ENCODE data around the gene SYNE1.

DNA sequence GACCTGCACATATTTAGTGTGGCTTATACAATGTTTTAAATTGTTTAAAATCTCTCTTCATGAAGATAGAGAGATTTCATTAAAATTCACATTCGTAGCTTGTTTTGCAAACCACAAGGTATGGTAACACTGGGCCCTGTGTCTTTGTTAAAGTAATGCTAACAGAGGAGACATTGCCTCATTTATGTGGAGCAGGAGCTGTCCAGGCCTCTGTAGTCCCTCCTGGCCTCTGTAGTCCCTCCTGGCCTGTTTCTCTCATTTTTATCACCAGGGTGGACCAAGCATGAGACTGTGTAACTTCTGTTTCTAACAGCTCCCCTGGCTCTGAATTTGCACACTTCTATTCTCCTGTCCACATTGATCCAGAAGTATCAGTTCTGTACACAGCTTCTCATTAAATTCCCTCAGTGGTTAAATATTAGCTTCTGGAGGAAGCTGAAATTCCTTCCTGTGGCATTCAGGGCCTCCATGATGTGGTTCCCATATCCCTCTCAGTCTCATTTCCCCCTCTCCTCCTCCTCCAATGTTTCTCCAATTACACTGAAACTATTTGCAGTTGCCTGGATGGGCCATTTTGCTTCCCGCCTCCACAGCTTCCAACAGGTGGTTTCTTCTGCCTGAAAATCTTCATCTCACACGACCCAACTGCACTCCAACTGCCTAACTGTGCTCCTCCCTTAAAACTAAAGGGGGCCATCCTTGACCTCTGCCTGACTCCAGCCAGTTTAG lies 340.4 kb downstream of the SYNE1 start:
- TF ChIP-seq, protein P1, sequence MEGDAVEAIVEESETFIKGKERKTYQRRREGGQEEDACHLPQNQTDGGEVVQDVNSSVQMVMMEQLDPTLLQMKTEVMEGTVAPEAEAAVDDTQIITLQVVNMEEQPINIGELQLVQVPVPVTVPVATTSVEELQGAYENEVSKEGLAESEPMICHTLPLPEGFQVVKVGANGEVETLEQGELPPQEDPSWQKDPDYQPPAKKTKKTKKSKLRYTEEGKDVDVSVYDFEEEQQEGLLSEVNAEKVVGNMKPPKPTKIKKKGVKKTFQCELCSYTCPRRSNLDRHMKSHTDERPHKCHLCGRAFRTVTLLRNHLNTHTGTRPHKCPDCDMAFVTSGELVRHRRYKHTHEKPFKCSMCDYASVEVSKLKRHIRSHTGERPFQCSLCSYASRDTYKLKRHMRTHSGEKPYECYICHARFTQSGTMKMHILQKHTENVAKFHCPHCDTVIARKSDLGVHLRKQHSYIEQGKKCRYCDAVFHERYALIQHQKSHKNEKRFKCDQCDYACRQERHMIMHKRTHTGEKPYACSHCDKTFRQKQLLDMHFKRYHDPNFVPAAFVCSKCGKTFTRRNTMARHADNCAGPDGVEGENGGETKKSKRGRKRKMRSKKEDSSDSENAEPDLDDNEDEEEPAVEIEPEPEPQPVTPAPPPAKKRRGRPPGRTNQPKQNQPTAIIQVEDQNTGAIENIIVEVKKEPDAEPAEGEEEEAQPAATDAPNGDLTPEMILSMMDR (conservative IDR thresholded peaks at IDR 0.05): no peak
- no peak for TF ChIP-seq ZFX (IDR thresholded peaks at IDR 0.05)

All from C4-2B (cell line).